ENCODE data around the gene NLGN3.

DNA sequence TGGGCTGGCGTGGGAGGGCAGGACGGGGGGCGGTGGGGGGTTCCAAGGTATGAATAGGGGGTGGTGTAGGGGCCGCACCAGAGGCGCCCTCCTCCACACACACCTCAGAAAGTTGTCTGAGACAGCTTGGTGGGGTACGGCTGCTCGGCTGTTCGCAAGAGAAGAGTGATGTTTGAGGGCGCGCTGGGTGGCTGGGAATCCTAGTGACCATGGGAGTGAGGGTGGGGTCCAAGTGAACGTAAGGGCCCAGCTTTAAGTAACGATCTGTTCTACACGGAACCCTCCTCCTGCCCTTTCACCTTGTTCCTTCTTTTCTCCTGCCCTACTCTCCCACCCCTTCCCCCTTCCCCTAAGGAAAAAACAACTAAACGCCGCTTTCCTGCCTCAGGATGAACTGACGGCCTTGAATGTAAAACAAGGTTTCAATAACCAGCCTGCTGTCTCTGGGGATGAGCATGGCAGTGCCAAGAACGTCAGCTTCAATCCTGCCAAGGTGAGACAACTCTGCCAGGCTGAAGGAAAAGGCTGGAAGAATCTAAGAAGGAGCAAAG lies 25.6 kb upstream of the NLGN3 start:
- TF ChIP-seq, protein P1, sequence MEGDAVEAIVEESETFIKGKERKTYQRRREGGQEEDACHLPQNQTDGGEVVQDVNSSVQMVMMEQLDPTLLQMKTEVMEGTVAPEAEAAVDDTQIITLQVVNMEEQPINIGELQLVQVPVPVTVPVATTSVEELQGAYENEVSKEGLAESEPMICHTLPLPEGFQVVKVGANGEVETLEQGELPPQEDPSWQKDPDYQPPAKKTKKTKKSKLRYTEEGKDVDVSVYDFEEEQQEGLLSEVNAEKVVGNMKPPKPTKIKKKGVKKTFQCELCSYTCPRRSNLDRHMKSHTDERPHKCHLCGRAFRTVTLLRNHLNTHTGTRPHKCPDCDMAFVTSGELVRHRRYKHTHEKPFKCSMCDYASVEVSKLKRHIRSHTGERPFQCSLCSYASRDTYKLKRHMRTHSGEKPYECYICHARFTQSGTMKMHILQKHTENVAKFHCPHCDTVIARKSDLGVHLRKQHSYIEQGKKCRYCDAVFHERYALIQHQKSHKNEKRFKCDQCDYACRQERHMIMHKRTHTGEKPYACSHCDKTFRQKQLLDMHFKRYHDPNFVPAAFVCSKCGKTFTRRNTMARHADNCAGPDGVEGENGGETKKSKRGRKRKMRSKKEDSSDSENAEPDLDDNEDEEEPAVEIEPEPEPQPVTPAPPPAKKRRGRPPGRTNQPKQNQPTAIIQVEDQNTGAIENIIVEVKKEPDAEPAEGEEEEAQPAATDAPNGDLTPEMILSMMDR (conservative IDR thresholded peaks at IDR 0.05; ENCODE audit: low read length) = no peak
- TF ChIP-seq EZH2phosphoT487 (IDR thresholded peaks at IDR 0.05; ENCODE audit: borderline replicate concordance) = no peak
